Measurements from ENCODE around the gene NGF.

The NGF gene

GRCh38 chr1:115286431-115287205, 51.4 kb downstream of the NGF start:
- no peak for DNase-seq (ENCODE audit: low spot score)
- no peak overlapping the region for H3K27ac ChIP-seq
- CTCF ChIA-PET: interaction anchor here (0.5 to 0.7 kb wide), 2 partner anchors 11 to 87 kb away, joined by 3 read pairs; no protein-coding TSS in a partner anchor
- no peak for TF ChIP-seq CTCF (conservative IDR thresholded peaks at IDR 0.05; ENCODE audit: low read depth)
- POLR2A ChIA-PET (ENCODE audit: low non-redundant PET): no interaction called here

GRCh38 chr1:115284209-115284608, 53.8 kb downstream of the NGF start:
- ChIA-PET CTCF (no interaction called here), POLR2A (ENCODE audit: low non-redundant PET) (no interaction called here)
- no peak overlapping the region for H3K27ac ChIP-seq
- no peak for DNase-seq (ENCODE audit: low spot score)
- no peak for TF ChIP-seq CTCF (conservative IDR thresholded peaks at IDR 0.05; ENCODE audit: low read depth)

- no peak for TF ChIP-seq CTCF (conservative IDR thresholded peaks at IDR 0.05; ENCODE audit: low read depth)
- no peak overlapping the region for H3K27ac ChIP-seq
- ChIA-PET POLR2A (ENCODE audit: low non-redundant PET) (no interaction called here), CTCF (no interaction called here)
- no peak for DNase-seq (ENCODE audit: low spot score)
Observed at GRCh38 chr1:115283681-115284146, 54.3 kb downstream of the NGF start.

GRCh38 chr1:115283249-115283648, 54.8 kb downstream of the NGF start:
- DNase-seq (ENCODE audit: low spot score): no peak
- POLR2A ChIA-PET (ENCODE audit: low non-redundant PET): no interaction called here
- CTCF ChIA-PET: no interaction called here
- H3K27ac ChIP-seq: no peak overlapping the region
- no peak for TF ChIP-seq CTCF (conservative IDR thresholded peaks at IDR 0.05; ENCODE audit: low read depth)

- DNase-seq (ENCODE audit: low spot score): no peak
- H3K27ac ChIP-seq: no peak overlapping the region
- CTCF ChIA-PET: no interaction called here
- POLR2A ChIA-PET (ENCODE audit: low non-redundant PET): no interaction called here
- TF ChIP-seq CTCF (conservative IDR thresholded peaks at IDR 0.05; ENCODE audit: low read depth): no peak
Observed at GRCh38 chr1:115282807-115283208, 55.2 kb downstream of the NGF start.

- ChIA-PET CTCF (interaction anchor here (0.6 kb wide), 1 partner anchor 16 kb away, joined by 3 read pairs; no protein-coding TSS in a partner anchor), POLR2A (ENCODE audit: low non-redundant PET) (no interaction called here)
- no peak for TF ChIP-seq CTCF (conservative IDR thresholded peaks at IDR 0.05; ENCODE audit: low read depth)
- H3K27ac ChIP-seq: no peak overlapping the region
- DNase-seq (ENCODE audit: low spot score): no peak
Observed at GRCh38 chr1:115281143-115281542, 56.9 kb downstream of the NGF start.
